SU-DHL-6 (cell line): ENCODE data around the gene WWOX.

Experiments
- EZH2phosphoT487 ChIP-seq: fragments of 200-600 bp; sonication (generic), shearing (Covaris generic); conservative IDR thresholded peaks from 2 replicates; pipeline ENCODE4 v1.6.1; 2018; ENCODE audit warnings: mild to moderate bottlenecking, antibody characterized with exemption, low read length, moderate library complexity, mixed read lengths
- TF ChIP-seq, protein P1 (sequence below): fragments of 200-600 bp; sonication (generic); IDR thresholded peaks from one replicate; pipeline ENCODE4 v1.5.1; 2017; ENCODE audit warnings: antibody characterized with exemption, mild to moderate bottlenecking, low read length, moderate library complexity; ENCODE audit not compliant: insufficient read depth, poor library complexity, severe bottlenecking

DNA sequence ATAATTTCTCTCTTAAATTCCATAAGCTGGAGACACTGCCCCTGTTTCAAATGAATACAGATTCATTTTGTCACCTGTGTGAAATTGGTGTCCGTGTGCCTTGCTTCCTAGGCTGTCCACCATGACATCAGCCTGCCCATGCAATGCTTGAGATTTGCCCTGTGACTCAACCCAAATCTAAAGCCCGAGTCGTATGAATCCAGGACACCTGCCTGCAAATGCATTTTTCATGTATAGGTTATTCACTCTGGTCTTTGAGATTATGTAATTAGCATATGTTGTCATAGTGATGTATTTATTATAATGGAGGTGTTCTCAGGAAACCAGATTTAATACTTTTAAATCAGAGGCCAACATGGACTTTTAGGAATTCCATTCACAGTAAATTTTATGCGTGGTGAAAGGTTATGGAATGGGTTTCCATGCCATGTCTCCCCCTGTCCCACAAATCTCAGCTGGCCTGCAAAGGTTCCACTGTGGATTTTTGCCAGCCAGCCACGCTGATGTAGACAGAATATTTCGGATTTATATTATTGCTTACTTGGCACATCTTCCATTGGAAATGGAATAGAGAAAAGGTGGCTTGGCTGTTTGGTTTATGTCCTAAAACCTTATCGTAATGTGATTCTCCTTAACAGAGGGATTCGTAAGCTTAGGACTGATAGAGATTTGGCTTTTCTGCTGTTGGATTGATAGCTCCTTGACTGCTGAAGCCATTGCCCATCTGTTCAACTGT, 551.1 kb downstream of the WWOX start:
- TF ChIP-seq, protein P1, sequence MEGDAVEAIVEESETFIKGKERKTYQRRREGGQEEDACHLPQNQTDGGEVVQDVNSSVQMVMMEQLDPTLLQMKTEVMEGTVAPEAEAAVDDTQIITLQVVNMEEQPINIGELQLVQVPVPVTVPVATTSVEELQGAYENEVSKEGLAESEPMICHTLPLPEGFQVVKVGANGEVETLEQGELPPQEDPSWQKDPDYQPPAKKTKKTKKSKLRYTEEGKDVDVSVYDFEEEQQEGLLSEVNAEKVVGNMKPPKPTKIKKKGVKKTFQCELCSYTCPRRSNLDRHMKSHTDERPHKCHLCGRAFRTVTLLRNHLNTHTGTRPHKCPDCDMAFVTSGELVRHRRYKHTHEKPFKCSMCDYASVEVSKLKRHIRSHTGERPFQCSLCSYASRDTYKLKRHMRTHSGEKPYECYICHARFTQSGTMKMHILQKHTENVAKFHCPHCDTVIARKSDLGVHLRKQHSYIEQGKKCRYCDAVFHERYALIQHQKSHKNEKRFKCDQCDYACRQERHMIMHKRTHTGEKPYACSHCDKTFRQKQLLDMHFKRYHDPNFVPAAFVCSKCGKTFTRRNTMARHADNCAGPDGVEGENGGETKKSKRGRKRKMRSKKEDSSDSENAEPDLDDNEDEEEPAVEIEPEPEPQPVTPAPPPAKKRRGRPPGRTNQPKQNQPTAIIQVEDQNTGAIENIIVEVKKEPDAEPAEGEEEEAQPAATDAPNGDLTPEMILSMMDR, result no peak
- no peak for TF ChIP-seq EZH2phosphoT487
